Pancreas (tissue), 10 donors: Measurements from ENCODE around the gene PSEN2. TPM values are rescaled to one million over a fixed set of nuclear protein-coding genes. Genes with fewer than 3 reads are reported as not detected.
A peak's percentile ranks its signal among the peaks of the same experiment; 100 is the strongest.

Experiments used
- ATAC-seq, 4 donors: fragments of 200-7000 bp; cut with Tn5 transposase; one replicate each; pipeline versions ENCODE4 v1.8.0 to v1.9.1; 2020; ENCODE audit warnings: mild to moderate bottlenecking in 4 of 4, moderate library complexity in 4 of 4
- DNase-seq, 6 donors: peaks; one replicate each; pipeline ENCODE4 v3.0.0-alpha.2; 2020
- FAIRE-seq: peaks from 2 replicates; lab custom pipeline; 2012; peaks lifted over from hg19 to GRCh38; lab: Jason Lieb, UNC
- H3K27ac ChIP-seq, 4 donors: fragments of 200-600 bp; sonication (generic); 1 replicate in 3 of 4; 2 replicates in 1 of 4; pipeline versions ENCODE4 v1.5.0 to v1.8.0; 2020
- H3K27me3 ChIP-seq, 4 donors: fragments of 200-600 bp; one replicate each; pipeline ENCODE4 v1.8.0; 2021
- H3K36me3 ChIP-seq, 3 donors: fragments of 200-600 bp; sonication (generic) in 1 of 3; one replicate each; pipeline versions ENCODE4 v1.5.0 to v1.8.0; 2020 to 2021
- H3K4me1 ChIP-seq, 3 donors: fragments of 200-600 bp; one replicate each; pipeline ENCODE4 v1.8.0; 2021
- H3K4me3 ChIP-seq, 4 donors: fragments of 200-600 bp; sonication (generic) in 2 of 4; one replicate each; pipeline versions ENCODE4 v1.5.0 to v1.8.0; 2020 to 2021
- H3K9me3 ChIP-seq, 4 donors: fragments of 200-600 bp; one replicate each; pipeline ENCODE4 v1.8.0; 2021
- CTCF ChIP-seq, 4 donors: fragments of 200-600 bp; sonication (generic) in 3 of 4; IDR thresholded peaks; one replicate each; pipeline versions ENCODE4 v1.5.0 to v1.8.0; 2021; ENCODE audit warnings: antibody characterized with exemption in 4 of 4
- WGBS, 2 donors: extraction: QIAGEN DNeasy Blood & Tissue Kit; methylation state at CpG; one replicate each; pipeline ENCODE4 v1.1.7; 2013; 5-methylcytosine and 5-hydroxymethylcytosine counted together
- intact Hi-C, 3 donors: fragments of 100-400 bp; cut with DNase I; formaldehyde crosslinking; loops; one replicate each; pipeline versions ENCODE4 v1.11.1 to v1.14.2; 2022
- polyA plus RNA-seq, 2 donors: library from polyadenylated mRNA; stranded (reverse); fragments of 200-250 nt; gene quantifications; one replicate each; pipeline ENCODE4 v1.2.3, GENCODE V29; 2013
- total RNA-seq, 6 donors: library from RNA; stranded (reverse); fragmentation: NEBNext Ultra II Directional in 4 of 6; extraction: Animal tissue kit (Norgen Biotek cat#: 25700) in 4 of 6; gene quantifications; one replicate each; pipeline versions ENCODE4 v1.2.1 to v1.2.4, GENCODE V29; 2021 to 2023
- donor health status: healthy with polysubstance abuse.
- donor health status: DM: no; HTN: no; CAD: no; lungs with moderate emphysema.
- donor health status: DM: no; HTN: no; CAD: no.
- donor health status: control.
- donor health status: control.
- donor health status: Bipolar disorder and iron deficiency.
- donor health status: DM: yes; HTN: yes; CAD: no.
- donor health status: DM: no; HTN: no; CAD: no.
- donor health status: DM: no; HTN: no; CAD: no.
- donor health status: DM: yes; HTN: yes; CAD: no.

The PSEN2 gene
- total and polyA plus RNA-seq, 8 donors, result 31.4 to 70.2 (median 40.7) TPM

- intact Hi-C loops, result no loop called here
- Histone ChIP-seq H3K27ac (no peak overlapping the region), H3K36me3 (peaks cover 4 to 77% (median 26%) of the 10 kb centered on the region in 3 donors), H3K9me3 (no peaks in the 10 kb centered on the region), H3K27me3 (no peaks in the 10 kb centered on the region), H3K4me1 (no peaks in the 10 kb centered on the region), H3K4me3 (no peak overlapping the region)
- FAIRE-seq (no peak), DNase-seq (peak in 1 of 6 donors; percentile 26), ATAC-seq (no peak)
- WGBS, 2 donors, result 95 to 96% methylated on average over 8 of the region's 8 CpGs
- no peak for TF ChIP-seq CTCF (IDR thresholded peaks at IDR 0.05)
Measured at GRCh38 chr1:226888816-226889215, 18.4 kb downstream of the PSEN2 start.

DNA sequence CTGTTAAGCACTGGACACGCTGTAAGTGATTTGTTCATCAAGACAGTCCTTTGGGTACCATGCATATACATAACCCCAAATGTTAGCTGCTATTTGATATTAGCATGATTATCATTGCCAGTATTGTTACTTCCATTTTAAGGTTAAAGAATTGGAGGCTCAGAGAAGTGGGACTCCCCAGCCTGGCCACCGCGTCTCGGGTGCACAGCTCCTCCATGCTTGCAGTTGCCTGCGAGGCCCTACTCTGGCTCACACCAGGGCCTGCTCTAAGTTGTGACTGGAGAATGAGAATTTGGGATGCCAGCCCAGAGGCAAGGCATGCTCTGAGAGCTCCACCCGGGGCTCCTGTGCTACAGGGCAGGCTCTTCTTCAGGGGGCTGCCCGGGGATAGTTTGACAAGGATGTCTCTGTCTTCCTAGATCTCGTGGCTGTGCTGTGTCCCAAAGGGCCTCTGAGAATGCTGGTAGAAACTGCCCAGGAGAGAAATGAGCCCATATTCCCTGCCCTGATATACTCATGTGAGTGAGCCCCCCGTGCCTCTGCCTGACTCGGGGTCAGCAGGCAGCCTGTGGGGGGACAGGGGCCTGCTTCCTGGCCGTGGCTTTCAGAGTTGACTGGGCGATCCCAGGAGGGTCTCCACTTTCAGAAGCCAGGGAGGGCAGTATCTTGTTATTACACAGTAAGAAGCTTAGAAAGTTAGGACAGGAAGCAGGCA lies 19.4 kb downstream of the PSEN2 start:
- no peak for DNase-seq
- peaks cover 4 to 86% (median 36%) of the 10 kb centered on the region in 3 donors for H3K36me3 ChIP-seq
- H3K4me1 ChIP-seq, result no peaks in the 10 kb centered on the region
- TF ChIP-seq CTCF (IDR thresholded peaks at IDR 0.05), result no peak
- no peak overlapping the region for H3K27ac ChIP-seq
- WGBS, 2 donors, result 90 to 93% methylated on average over 12 of the region's 12 CpGs
- intact Hi-C loops, result no loop called here
- H3K27me3 ChIP-seq, result no peaks in the 10 kb centered on the region
- no peak for FAIRE-seq
- H3K9me3 ChIP-seq, result no peaks in the 10 kb centered on the region
- H3K4me3 ChIP-seq, result no peak overlapping the region
- no peak for ATAC-seq

- H3K27ac ChIP-seq, result no peak overlapping the region
- TF ChIP-seq CTCF (IDR thresholded peaks at IDR 0.05), result no peak
- peaks cover 4 to 89% (median 41%) of the 10 kb centered on the region in 3 donors for H3K36me3 ChIP-seq
- intact Hi-C loops, result no loop called here
- no peak for FAIRE-seq
- no peaks in the 10 kb centered on the region for H3K27me3 ChIP-seq
- H3K9me3 ChIP-seq, result no peaks in the 10 kb centered on the region
- WGBS, 2 donors, result 89 to 90% methylated on average over 22 of the region's 22 CpGs
- no peak overlapping the region for H3K4me3 ChIP-seq
- no peaks in the 10 kb centered on the region for H3K4me1 ChIP-seq
- no peak for DNase-seq
- ATAC-seq, result no peak
Measured at GRCh38 chr1:226890331-226891108, 20.1 kb downstream of the PSEN2 start.

- Histone ChIP-seq H3K9me3 (no peaks in the 10 kb centered on the region), H3K27me3 (no peaks in the 10 kb centered on the region), H3K4me1 (no peaks in the 10 kb centered on the region), H3K36me3 (peaks cover 9 to 86% (median 45%) of the 10 kb centered on the region in 3 donors), H3K27ac (no peak overlapping the region), H3K4me3 (no peak overlapping the region)
- ATAC-seq, result no peak
- no peak for FAIRE-seq
- no peak for DNase-seq
- WGBS, 2 donors, result 90 to 92% methylated on average over 10 to 11 of the region's 11 CpGs
- TF ChIP-seq CTCF (IDR thresholded peaks at IDR 0.05), result no peak
- intact Hi-C loops, result no loop called here
Measured at GRCh38 chr1:226891346-226891745, 20.9 kb downstream of the PSEN2 start.
